Progenitor cell of endocrine pancreas (in vitro differentiated cells): Measurements from ENCODE around the gene KLRD1. TPM values are rescaled to one million over a fixed set of nuclear protein-coding genes. Genes with fewer than 3 reads are reported as not detected.
"Not testable (repeated sequence)": the region's sequence is repeated elsewhere in the genome, so short reads cannot be mapped to it uniquely, and the experiment has no call there.

Source experiments
- DNase-seq: peaks from one replicate; pipeline ENCODE4 v3.0.0; 2021; ENCODE audit warnings: low spot score; ENCODE audit not compliant: unreplicated experiment
- H3K27ac Mint-ChIP-seq: 2 replicates; pipeline ENCODE4 v1.8.0; 2021; ENCODE audit warnings: mild to moderate bottlenecking, moderate library complexity, mixed read lengths
- H3K27me3 Mint-ChIP-seq: 2 replicates; pipeline ENCODE4 v1.8.0; 2021; ENCODE audit warnings: mixed read lengths
- H3K36me3 Mint-ChIP-seq: 2 replicates; pipeline ENCODE4 v1.8.0; 2022; ENCODE audit warnings: mixed read lengths; ENCODE audit not compliant: insufficient read depth
- H3K4me1 Mint-ChIP-seq: 2 replicates; pipeline ENCODE4 v1.8.0; 2021; ENCODE audit warnings: low read depth, mixed read lengths
- H3K4me3 Mint-ChIP-seq: 2 replicates; pipeline ENCODE4 v1.8.0; 2021; ENCODE audit warnings: low read depth, mild to moderate bottlenecking, moderate library complexity, mixed read lengths
- H3K9me3 Mint-ChIP-seq: 2 replicates; pipeline ENCODE4 v1.8.0; 2021; ENCODE audit warnings: low read depth, mixed read lengths
- total RNA-seq: library from RNA; stranded (reverse); gene quantifications from 2 replicates; pipeline ENCODE4 v1.2.1, GENCODE V29; 2021
- TF ChIP-seq, protein P1 (sequence below): fragments of 200-600 bp; sonication (generic); IDR thresholded peaks from one replicate; pipeline ENCODE4 v1.5.0; 2021; ENCODE audit warnings: antibody characterized with exemption, mild to moderate bottlenecking; ENCODE audit not compliant: unreplicated experiment

The KLRD1 gene
- total RNA-seq, 1 donor from 2014 or later: 0.48 TPM

DNA sequence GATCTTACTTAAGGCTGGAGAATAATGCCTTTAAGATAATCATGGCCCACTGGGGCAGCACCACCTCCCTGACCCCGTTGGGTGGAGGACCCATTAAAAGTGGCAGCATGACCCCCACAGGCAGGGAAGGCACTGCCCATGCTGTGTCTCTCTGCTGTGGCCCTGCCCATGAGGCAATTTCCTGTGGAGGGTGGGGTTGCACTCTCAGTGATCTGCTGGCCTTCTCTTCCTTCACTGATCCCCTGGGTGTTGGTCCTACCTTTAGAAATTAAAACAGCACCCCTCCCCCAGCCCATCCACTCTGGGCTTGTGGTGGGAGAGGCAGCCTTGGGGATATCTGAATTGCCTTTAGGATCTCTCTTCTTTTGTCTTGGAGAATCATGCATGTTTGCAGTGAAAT, 64.9 kb downstream of the KLRD1 start:
- no peak for DNase-seq
- H3K27me3 Mint-ChIP-seq: no peaks in the 10 kb centered on the region
- H3K27ac Mint-ChIP-seq: peak overlapping the region; percentile 78
- no peak overlapping the region for H3K4me3 Mint-ChIP-seq
- TF ChIP-seq, protein P1, sequence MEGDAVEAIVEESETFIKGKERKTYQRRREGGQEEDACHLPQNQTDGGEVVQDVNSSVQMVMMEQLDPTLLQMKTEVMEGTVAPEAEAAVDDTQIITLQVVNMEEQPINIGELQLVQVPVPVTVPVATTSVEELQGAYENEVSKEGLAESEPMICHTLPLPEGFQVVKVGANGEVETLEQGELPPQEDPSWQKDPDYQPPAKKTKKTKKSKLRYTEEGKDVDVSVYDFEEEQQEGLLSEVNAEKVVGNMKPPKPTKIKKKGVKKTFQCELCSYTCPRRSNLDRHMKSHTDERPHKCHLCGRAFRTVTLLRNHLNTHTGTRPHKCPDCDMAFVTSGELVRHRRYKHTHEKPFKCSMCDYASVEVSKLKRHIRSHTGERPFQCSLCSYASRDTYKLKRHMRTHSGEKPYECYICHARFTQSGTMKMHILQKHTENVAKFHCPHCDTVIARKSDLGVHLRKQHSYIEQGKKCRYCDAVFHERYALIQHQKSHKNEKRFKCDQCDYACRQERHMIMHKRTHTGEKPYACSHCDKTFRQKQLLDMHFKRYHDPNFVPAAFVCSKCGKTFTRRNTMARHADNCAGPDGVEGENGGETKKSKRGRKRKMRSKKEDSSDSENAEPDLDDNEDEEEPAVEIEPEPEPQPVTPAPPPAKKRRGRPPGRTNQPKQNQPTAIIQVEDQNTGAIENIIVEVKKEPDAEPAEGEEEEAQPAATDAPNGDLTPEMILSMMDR: no peak
- H3K36me3 Mint-ChIP-seq: peaks cover 73% of the 10 kb centered on the region
- H3K4me1 Mint-ChIP-seq: peaks cover 34% of the 10 kb centered on the region
- H3K9me3 Mint-ChIP-seq: peaks cover 18% of the 10 kb centered on the region

DNA sequence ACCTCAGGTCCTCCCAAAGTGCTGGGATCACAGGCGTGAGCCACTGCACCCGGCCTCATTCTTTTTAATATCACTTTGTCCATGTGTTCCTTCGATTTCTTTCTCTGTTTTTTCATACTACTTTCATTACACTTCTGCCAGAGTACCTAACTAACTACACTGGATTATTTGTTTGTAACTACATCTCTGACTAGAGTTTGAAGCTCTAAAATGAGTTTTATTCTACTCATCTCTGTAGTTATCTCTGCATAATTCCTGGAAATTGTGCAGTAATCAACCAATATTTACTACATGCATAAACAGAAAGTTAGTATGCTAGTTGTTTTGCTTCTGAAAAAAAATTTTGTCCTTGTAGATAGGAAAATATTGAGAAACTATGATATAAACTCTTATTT, 67.0 kb downstream of the KLRD1 start:
- Mint-ChIP-seq H3K4me1 (peaks cover 25% of the 10 kb centered on the region), H3K36me3 (peaks cover 66% of the 10 kb centered on the region), H3K9me3 (peaks cover 9% of the 10 kb centered on the region), H3K27ac (no peak overlapping the region), H3K27me3 (no peaks in the 10 kb centered on the region), H3K4me3 (no peak overlapping the region)
- TF ChIP-seq, protein P1: no peak
- no peak for DNase-seq

DNA sequence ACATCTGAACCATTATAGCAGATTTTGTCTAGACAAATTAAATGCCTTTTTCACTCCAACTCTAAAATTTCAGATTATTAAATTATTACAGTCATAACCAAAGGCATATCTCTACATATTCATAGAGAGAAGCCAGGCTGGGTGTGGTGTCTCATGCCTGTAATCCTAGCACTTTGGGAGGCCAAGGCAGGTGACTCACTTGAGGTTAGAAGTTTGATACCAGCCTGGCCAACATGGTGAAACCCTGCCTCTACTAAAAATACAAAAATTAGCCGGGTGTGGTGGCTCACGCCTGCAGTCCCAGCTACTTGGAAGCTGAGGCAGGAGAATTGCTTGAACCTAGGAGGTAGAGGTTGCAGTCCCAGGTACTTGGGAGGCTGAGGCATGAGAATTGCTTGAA, 71.1 kb downstream of the KLRD1 start:
- H3K4me1 Mint-ChIP-seq, H3K27me3 Mint-ChIP-seq, H3K4me3 Mint-ChIP-seq, H3K27ac Mint-ChIP-seq, DNase-seq: not testable (repeated sequence)
- Mint-ChIP-seq H3K9me3 (peaks cover 11% of the 10 kb centered on the region), H3K36me3 (peaks cover 60% of the 10 kb centered on the region)

Other genes starting within 250 kb of the KLRD1 start
- gene CLEC1A, start 208.9 kb upstream of the KLRD1 start, total RNA-seq: not detected in 2 replicates
- not detected in 2 replicates for gene CLEC7A, start 177.7 kb upstream of the KLRD1 start, total RNA-seq
- gene OLR1, start 135.7 kb upstream of the KLRD1 start, total RNA-seq: not detected in 2 replicates
- not detected in 2 replicates for gene TMEM52B, start 128.8 kb upstream of the KLRD1 start, total RNA-seq
- 94.2 and 96.2 TPM in 2 replicates for gene GABARAPL1, start 95.0 kb upstream of the KLRD1 start, total RNA-seq
- not detected in 2 replicates for gene KLRK1, start 82.2 kb downstream of the KLRD1 start, total RNA-seq
- not detected in 2 replicates for gene KLRC4, start 101.9 kb downstream of the KLRD1 start, total RNA-seq
- gene KLRC3, start 112.7 kb downstream of the KLRD1 start, total RNA-seq: not detected in 2 replicates
- gene KLRC2, start 128.1 kb downstream of the KLRD1 start, total RNA-seq: not detected in 2 replicates
- gene KLRC1, start 145.5 kb downstream of the KLRD1 start, total RNA-seq: not detected in 2 replicates
- 1.8 and 2.4 TPM in 2 replicates for gene EIF2S3B, start 198.0 kb downstream of the KLRD1 start, total RNA-seq